ENCODE data around the gene PAIP2B. TPM values are rescaled to one million over a fixed set of nuclear protein-coding genes. Genes with fewer than 3 reads are reported as not detected.

PAIP2B gene
- total and polyA plus RNA-seq, 4 donors: 1.4 to 10.4 (median 6.0) TPM

DNA sequence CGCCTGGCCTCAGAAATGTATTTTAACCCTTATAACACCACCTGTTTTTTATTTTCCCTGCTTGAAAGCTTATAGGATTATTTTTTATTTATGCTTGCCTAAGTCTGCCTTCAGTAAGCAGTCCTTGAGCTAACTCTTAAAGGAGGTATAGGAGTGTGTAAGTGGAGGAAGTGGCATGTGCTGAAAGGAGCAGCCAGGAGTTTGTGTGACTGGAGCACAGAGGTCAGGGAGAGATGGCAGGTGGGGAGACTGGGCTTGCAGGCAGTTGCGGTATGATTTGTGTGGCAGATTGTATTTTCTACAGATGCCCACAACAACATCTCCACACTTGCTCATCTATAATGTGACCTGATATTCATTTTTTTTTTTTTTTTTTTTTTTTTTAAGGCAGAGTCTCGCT is 27.2 kb upstream of the PAIP2B start:
- 95 to 96% methylated on average over 3 of the region's 3 CpGs for WGBS, 2 donors
- TF ChIP-seq, protein P1, sequence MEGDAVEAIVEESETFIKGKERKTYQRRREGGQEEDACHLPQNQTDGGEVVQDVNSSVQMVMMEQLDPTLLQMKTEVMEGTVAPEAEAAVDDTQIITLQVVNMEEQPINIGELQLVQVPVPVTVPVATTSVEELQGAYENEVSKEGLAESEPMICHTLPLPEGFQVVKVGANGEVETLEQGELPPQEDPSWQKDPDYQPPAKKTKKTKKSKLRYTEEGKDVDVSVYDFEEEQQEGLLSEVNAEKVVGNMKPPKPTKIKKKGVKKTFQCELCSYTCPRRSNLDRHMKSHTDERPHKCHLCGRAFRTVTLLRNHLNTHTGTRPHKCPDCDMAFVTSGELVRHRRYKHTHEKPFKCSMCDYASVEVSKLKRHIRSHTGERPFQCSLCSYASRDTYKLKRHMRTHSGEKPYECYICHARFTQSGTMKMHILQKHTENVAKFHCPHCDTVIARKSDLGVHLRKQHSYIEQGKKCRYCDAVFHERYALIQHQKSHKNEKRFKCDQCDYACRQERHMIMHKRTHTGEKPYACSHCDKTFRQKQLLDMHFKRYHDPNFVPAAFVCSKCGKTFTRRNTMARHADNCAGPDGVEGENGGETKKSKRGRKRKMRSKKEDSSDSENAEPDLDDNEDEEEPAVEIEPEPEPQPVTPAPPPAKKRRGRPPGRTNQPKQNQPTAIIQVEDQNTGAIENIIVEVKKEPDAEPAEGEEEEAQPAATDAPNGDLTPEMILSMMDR (IDR thresholded peaks at IDR 0.05; ENCODE audit: control extremely low read depth, extremely low read depth): no peak
- Histone ChIP-seq H3K27me3 (ENCODE audit: control insufficient read depth in 3 of 3, insufficient read depth in 3 of 3, low read length in 2 of 3) (peaks cover 0 to 10% (median 0%) of the 10 kb centered on the region in 3 donors), H3K27ac (ENCODE audit: low read depth in 1 of 2, low read length in 1 of 2) (no peak overlapping the region), H3K36me3 (ENCODE audit: control insufficient read depth in 4 of 4, insufficient read depth in 4 of 4, low read length in 4 of 4) (no peaks in the 10 kb centered on the region), H3K9ac (ENCODE audit: insufficient read depth in 1 of 2, low read length in 2 of 2) (no peak overlapping the region), H3K4me1 (ENCODE audit: control insufficient read depth in 5 of 5, insufficient read depth in 5 of 5, low read length in 5 of 5) (peaks cover 0 to 3% (median 0%) of the 10 kb centered on the region in 5 donors), H3K4me3 (no peak overlapping the region), H3K9me3 (ENCODE audit: control insufficient read depth in 4 of 4, insufficient read depth in 3 of 4, low read length in 3 of 4) (no peaks in the 10 kb centered on the region)
- DNase-seq (no peak), ATAC-seq (ENCODE audit: insufficient read depth, low FRiP score) (no peak)

DNA sequence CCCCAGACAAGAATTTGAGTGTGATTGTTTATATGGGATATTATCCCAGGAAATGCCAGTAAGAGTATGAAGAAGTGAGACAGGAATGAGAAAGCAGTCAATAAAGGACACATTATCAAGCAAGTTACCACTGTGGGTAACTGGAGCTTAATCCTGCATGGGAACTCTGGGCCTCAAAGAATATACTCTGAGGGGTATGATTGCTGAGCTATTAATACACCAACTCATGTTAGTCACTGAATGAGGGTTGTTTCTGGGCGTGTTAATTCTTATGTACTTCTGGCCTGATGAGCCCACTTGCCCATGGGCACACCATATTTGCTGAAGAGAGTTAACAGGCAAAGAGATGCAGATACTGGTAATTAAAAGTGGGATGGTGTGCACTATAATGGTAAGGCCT is 26.6 kb upstream of the PAIP2B start:
- 91 to 92% methylated on average over 1 of the region's 1 CpG for WGBS, 2 donors
- no peaks in the 10 kb centered on the region for H3K9me3 ChIP-seq (ENCODE audit: control insufficient read depth in 4 of 4, insufficient read depth in 3 of 4, low read length in 3 of 4)
- peaks cover 0 to 3% (median 0%) of the 10 kb centered on the region in 5 donors for H3K4me1 ChIP-seq (ENCODE audit: control insufficient read depth in 5 of 5, insufficient read depth in 5 of 5, low read length in 5 of 5)
- no peaks in the 10 kb centered on the region for H3K36me3 ChIP-seq (ENCODE audit: control insufficient read depth in 4 of 4, insufficient read depth in 4 of 4, low read length in 4 of 4)
- H3K27ac ChIP-seq (ENCODE audit: low read depth in 1 of 2, low read length in 1 of 2): no peak overlapping the region
- H3K27me3 ChIP-seq (ENCODE audit: control insufficient read depth in 3 of 3, insufficient read depth in 3 of 3, low read length in 2 of 3): peaks cover 0 to 8% (median 0%) of the 10 kb centered on the region in 3 donors
- H3K9ac ChIP-seq (ENCODE audit: insufficient read depth in 1 of 2, low read length in 2 of 2): no peak overlapping the region
- no peak for ATAC-seq (ENCODE audit: insufficient read depth, low FRiP score)
- TF ChIP-seq, protein P1 (IDR thresholded peaks at IDR 0.05; ENCODE audit: control extremely low read depth, extremely low read depth): no peak
- DNase-seq: no peak
- H3K4me3 ChIP-seq: no peak overlapping the region

DNA sequence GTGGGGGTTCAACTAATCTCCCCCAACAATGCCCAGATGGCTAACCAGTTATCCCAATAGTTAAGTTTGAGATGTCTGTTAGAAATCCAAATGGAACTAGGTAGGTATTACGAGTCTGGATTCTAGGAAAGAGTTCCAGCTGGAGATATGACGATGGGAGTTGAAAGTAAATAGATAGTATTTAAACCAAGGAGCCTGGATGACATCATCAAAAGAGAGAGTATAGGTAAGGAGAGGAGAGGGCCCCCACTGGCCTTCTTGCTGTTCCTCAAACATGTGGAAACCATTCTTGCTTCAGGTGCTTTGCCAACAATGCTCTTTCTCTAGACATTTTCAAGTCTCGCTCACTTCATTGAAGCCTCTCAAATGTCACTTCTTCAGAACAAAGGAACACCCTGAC is 26.0 kb upstream of the PAIP2B start:
- no peak for ATAC-seq (ENCODE audit: insufficient read depth, low FRiP score)
- Histone ChIP-seq H3K4me3 (no peak overlapping the region), H3K4me1 (ENCODE audit: control insufficient read depth in 5 of 5, insufficient read depth in 5 of 5, low read length in 5 of 5) (peaks cover 0 to 3% (median 0%) of the 10 kb centered on the region in 5 donors), H3K27me3 (ENCODE audit: control insufficient read depth in 3 of 3, insufficient read depth in 3 of 3, low read length in 2 of 3) (peaks cover 0 to 4% (median 0%) of the 10 kb centered on the region in 3 donors), H3K9me3 (ENCODE audit: control insufficient read depth in 4 of 4, insufficient read depth in 3 of 4, low read length in 3 of 4) (no peaks in the 10 kb centered on the region), H3K27ac (ENCODE audit: low read depth in 1 of 2, low read length in 1 of 2) (no peak overlapping the region), H3K36me3 (ENCODE audit: control insufficient read depth in 4 of 4, insufficient read depth in 4 of 4, low read length in 4 of 4) (no peaks in the 10 kb centered on the region), H3K9ac (ENCODE audit: insufficient read depth in 1 of 2, low read length in 2 of 2) (no peak overlapping the region)
- TF ChIP-seq, protein P1 (IDR thresholded peaks at IDR 0.05; ENCODE audit: control extremely low read depth, extremely low read depth): no peak
- no peak for DNase-seq
- 86 to 95% methylated on average over 3 of the region's 3 CpGs for WGBS, 2 donors

DNA sequence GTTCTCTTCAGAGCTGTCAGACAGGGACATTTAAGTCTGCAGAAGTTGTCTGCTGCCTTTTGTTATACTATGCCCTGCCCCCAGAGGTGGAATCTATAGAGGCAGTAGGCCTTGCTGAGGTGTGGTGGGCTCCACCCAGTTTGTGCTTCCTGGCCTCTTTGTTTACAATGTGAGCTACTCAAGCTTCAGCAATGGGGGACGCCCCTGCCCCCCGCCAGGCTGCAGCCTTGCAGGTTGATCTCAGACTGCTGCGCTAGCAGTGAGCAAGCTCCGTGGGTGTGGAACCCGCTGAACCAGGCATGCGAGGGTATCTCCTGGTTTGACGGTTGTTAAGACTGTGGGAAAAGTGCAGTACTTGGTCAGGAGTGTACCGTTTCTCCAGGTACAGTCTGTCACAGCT is 24.0 kb upstream of the PAIP2B start:
- Histone ChIP-seq H3K4me1 (ENCODE audit: control insufficient read depth in 5 of 5, insufficient read depth in 5 of 5, low read length in 5 of 5) (no peaks in the 10 kb centered on the region), H3K9ac (ENCODE audit: insufficient read depth in 1 of 2, low read length in 2 of 2) (no peak overlapping the region), H3K27me3 (ENCODE audit: control insufficient read depth in 3 of 3, insufficient read depth in 3 of 3, low read length in 2 of 3) (peaks cover 0 to 2% (median 0%) of the 10 kb centered on the region in 3 donors), H3K36me3 (ENCODE audit: control insufficient read depth in 4 of 4, insufficient read depth in 4 of 4, low read length in 4 of 4) (no peaks in the 10 kb centered on the region), H3K4me3 (no peak overlapping the region), H3K27ac (ENCODE audit: low read depth in 1 of 2, low read length in 1 of 2) (no peak overlapping the region), H3K9me3 (ENCODE audit: control insufficient read depth in 4 of 4, insufficient read depth in 3 of 4, low read length in 3 of 4) (no peaks in the 10 kb centered on the region)
- DNase-seq (no peak), ATAC-seq (ENCODE audit: insufficient read depth, low FRiP score) (no peak)
- 88 to 91% methylated on average over 8 of the region's 8 CpGs for WGBS, 2 donors
- TF ChIP-seq, protein P1 (IDR thresholded peaks at IDR 0.05; ENCODE audit: control extremely low read depth, extremely low read depth): no peak
